HG03342 (cell line): ENCODE results near the gene FYN.

ENCODE experiments used
- ATAC-seq: cut with Tn5 transposase; IDR thresholded peaks from one replicate; pipeline ENCODE4 v1.9.1; 2021; ENCODE audit warnings: mild to moderate bottlenecking, moderate library complexity; ENCODE audit not compliant: unreplicated experiment

FYN gene

GRCh38 chr6:111854683-111855082, 18.6 kb downstream of the FYN start:
- ATAC-seq = no peak

GRCh38 chr6:111852725-111853124, 20.5 kb downstream of the FYN start:
- ATAC-seq = no peak

- ATAC-seq = no peak
Measured at GRCh38 chr6:111850295-111850937, 22.8 kb downstream of the FYN start.

- ATAC-seq = no peak
Measured at GRCh38 chr6:111849298-111849697, 24.0 kb downstream of the FYN start.

- no peak for ATAC-seq
Measured at GRCh38 chr6:111848262-111848812, 24.9 kb downstream of the FYN start.

- ATAC-seq = no peak
Measured at GRCh38 chr6:111846492-111847409, 26.5 kb downstream of the FYN start.

GRCh38 chr6:111846066-111846465, 27.2 kb downstream of the FYN start:
- no peak for ATAC-seq

- ATAC-seq = peak; percentile 66
Measured at GRCh38 chr6:111845441-111845871, 27.8 kb downstream of the FYN start.

- ATAC-seq = no peak
Measured at GRCh38 chr6:111844921-111845320, 28.3 kb downstream of the FYN start.

- ATAC-seq = peak; percentile 41
Measured at GRCh38 chr6:111844376-111844775, 28.9 kb downstream of the FYN start.

GRCh38 chr6:111843347-111844147, 29.7 kb downstream of the FYN start:
- ATAC-seq = no peak

- no peak for ATAC-seq
Measured at GRCh38 chr6:111842891-111843290, 30.4 kb downstream of the FYN start.

GRCh38 chr6:111842271-111842822, 30.9 kb downstream of the FYN start:
- ATAC-seq = no peak

GRCh38 chr6:111841822-111842221, 31.4 kb downstream of the FYN start:
- ATAC-seq = no peak

- ATAC-seq = no peak
Measured at GRCh38 chr6:111840803-111841202, 32.4 kb downstream of the FYN start.

GRCh38 chr6:111838749-111839484, 34.3 kb downstream of the FYN start:
- no peak for ATAC-seq

GRCh38 chr6:111837641-111838500, 35.4 kb downstream of the FYN start:
- ATAC-seq = peak; percentile 75

- no peak for ATAC-seq
Measured at GRCh38 chr6:111837007-111837406, 36.2 kb downstream of the FYN start.

GRCh38 chr6:111835807-111836206, 37.4 kb downstream of the FYN start:
- ATAC-seq = no peak
